ENCODE results near the gene LPIN1. TPM values are rescaled to one million over a fixed set of nuclear protein-coding genes. Genes with fewer than 3 reads are reported as not detected.

The LPIN1 gene
- total RNA-seq, 2 experiments from 2014 or later: 31.9 to 36.5 TPM

DNA sequence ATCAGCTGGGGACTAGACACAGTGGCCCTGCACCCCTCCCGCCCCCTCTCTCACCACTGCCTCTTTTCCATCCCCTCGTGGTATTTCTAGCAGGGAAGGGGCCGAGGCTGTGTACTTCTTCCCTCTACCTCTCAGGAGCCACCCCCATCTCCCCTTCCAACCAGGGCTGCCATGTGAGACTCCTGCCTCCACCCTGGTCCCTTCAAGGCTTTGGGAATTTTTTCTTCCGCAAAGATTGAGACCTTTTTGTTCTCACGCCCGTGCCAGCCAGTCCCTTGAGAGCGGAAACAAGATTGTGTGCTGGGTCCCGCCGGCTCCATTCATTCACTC, 39.1 kb downstream of the LPIN1 start:
- Mint-ChIP-seq H3K9me3 (no peaks in the 10 kb centered on the region), H3K27ac (no peak overlapping the region), H3K27me3 (no peaks in the 10 kb centered on the region), H3K36me3 (ENCODE audit: low read depth) (peaks cover 49% of the 10 kb centered on the region), H3K4me3 (no peak overlapping the region), H3K4me1 (ENCODE audit: low read depth) (no peaks in the 10 kb centered on the region)
- ChIA-PET POLR2A (no interaction called here), CTCF (interaction anchor here (0.8 to 16.1 kb wide), 18 partner anchors 11 to 273 kb away, joined by 3 to 541 read pairs (median 5); partner anchors contain the start of genes GREB1 and LPIN1)
- DNase-seq (no peak), ATAC-seq (no peak)
- TF ChIP-seq, protein P1, sequence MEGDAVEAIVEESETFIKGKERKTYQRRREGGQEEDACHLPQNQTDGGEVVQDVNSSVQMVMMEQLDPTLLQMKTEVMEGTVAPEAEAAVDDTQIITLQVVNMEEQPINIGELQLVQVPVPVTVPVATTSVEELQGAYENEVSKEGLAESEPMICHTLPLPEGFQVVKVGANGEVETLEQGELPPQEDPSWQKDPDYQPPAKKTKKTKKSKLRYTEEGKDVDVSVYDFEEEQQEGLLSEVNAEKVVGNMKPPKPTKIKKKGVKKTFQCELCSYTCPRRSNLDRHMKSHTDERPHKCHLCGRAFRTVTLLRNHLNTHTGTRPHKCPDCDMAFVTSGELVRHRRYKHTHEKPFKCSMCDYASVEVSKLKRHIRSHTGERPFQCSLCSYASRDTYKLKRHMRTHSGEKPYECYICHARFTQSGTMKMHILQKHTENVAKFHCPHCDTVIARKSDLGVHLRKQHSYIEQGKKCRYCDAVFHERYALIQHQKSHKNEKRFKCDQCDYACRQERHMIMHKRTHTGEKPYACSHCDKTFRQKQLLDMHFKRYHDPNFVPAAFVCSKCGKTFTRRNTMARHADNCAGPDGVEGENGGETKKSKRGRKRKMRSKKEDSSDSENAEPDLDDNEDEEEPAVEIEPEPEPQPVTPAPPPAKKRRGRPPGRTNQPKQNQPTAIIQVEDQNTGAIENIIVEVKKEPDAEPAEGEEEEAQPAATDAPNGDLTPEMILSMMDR (IDR thresholded peaks at IDR 0.05): no peak
- intact Hi-C loops (cut with micrococcal nuclease): no loop called here

DNA sequence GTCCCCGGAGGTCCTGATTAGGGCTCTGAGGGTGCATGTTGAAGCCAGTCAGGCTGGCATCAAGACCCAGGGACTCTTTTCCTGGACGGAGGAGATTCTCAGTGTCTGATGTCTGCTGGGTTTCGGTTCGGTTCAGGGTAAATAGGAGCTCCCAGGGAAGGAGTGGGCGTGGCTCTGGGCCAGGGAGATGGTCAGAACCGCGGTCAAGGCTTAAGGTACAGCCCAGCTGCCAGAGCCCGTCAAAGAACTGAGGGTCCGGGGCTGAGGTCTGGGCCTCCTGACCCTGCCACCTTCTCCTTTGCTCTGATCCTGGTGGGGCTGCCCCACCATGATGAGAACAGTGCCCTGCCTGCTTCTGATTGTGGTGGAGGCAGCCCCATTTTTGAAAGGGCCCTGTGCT, 39.8 kb downstream of the LPIN1 start:
- ATAC-seq (no peak), DNase-seq (no peak)
- H3K27me3 Mint-ChIP-seq: no peaks in the 10 kb centered on the region
- no peak overlapping the region for H3K27ac Mint-ChIP-seq
- intact Hi-C loops (cut with micrococcal nuclease): no loop called here
- H3K9me3 Mint-ChIP-seq: no peaks in the 10 kb centered on the region
- CTCF ChIA-PET: interaction anchor here (1.1 to 16.1 kb wide), 5 partner anchors 11 to 253 kb away, joined by 3 to 541 read pairs (median 6); partner anchors contain the start of genes GREB1 and LPIN1
- POLR2A ChIA-PET: no interaction called here
- H3K4me3 Mint-ChIP-seq: no peak overlapping the region
- H3K4me1 Mint-ChIP-seq (ENCODE audit: low read depth): no peaks in the 10 kb centered on the region
- peaks cover 49% of the 10 kb centered on the region for H3K36me3 Mint-ChIP-seq (ENCODE audit: low read depth)
- TF ChIP-seq, protein P1 (IDR thresholded peaks at IDR 0.05): no peak

GRCh38 chr2:11786592-11786991, 40.2 kb downstream of the LPIN1 start:
- Mint-ChIP-seq H3K4me3 (no peak overlapping the region), H3K4me1 (ENCODE audit: low read depth) (no peaks in the 10 kb centered on the region), H3K36me3 (ENCODE audit: low read depth) (peaks cover 49% of the 10 kb centered on the region), H3K27me3 (no peaks in the 10 kb centered on the region), H3K27ac (no peak overlapping the region), H3K9me3 (no peaks in the 10 kb centered on the region)
- DNase-seq (no peak), ATAC-seq (no peak)
- TF ChIP-seq, protein P1 (IDR thresholded peaks at IDR 0.05): no peak
- POLR2A ChIA-PET: no interaction called here
- intact Hi-C loops (cut with micrococcal nuclease): no loop called here
- CTCF ChIA-PET: interaction anchor here (12.8 to 16.1 kb wide), 2 partner anchors 42 to 96 kb away, joined by 282 to 541 read pairs; partner anchors contain the start of gene LPIN1

GRCh38 chr2:11787991-11788390, 41.6 kb downstream of the LPIN1 start:
- H3K27ac Mint-ChIP-seq: no peak overlapping the region
- POLR2A ChIA-PET: interaction anchor here (0.8 kb wide), 1 partner anchor 30 kb away, joined by 3 read pairs; no protein-coding TSS in a partner anchor
- intact Hi-C loops (cut with micrococcal nuclease): no loop called here

DNA sequence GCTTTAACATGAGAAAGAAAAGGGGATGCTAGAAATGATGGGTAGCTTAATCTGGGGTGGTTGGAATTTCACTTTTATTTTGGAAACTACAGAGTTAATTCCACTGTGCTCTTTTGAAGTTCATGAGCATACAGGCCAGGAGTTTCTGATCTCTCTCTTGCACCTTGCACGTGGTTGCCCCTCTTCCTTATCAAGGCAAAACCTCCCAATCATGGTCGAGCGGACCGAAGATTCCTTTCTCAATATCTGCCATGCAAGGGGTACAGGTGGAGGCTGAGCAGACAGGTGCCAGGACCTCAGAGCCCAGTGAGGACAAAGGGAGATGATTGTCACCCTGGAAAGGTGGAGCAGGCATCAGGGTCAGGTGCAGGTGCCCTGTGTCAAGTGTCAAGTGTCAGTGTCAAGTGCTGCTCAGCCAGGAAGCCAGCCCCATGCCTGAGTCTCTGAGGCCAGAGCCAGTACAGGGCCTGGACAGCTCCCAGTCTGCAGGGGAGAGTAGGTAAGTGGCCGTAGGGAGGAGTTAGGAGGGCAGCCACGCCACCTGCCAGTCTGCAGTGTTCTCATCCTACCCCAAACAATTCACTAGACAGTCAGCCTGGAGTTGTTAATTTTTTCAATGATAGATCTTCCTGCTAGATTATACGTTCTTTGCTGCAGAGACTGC, 42.2 kb downstream of the LPIN1 start:
- CTCF ChIA-PET: interaction anchor here (1.4 to 16.1 kb wide), 4 partner anchors 9 to 206 kb away, joined by 3 to 541 read pairs (median 146); partner anchors contain the start of gene LPIN1
- intact Hi-C loops (cut with micrococcal nuclease): no loop called here
- Mint-ChIP-seq H3K9me3 (no peaks in the 10 kb centered on the region), H3K4me3 (no peak overlapping the region), H3K4me1 (ENCODE audit: low read depth) (no peaks in the 10 kb centered on the region), H3K27ac (no peak overlapping the region), H3K27me3 (no peaks in the 10 kb centered on the region), H3K36me3 (ENCODE audit: low read depth) (peaks cover 65% of the 10 kb centered on the region)
- TF ChIP-seq, protein P1 (IDR thresholded peaks at IDR 0.05): no peak
- ATAC-seq (no peak), DNase-seq (no peak)
- POLR2A ChIA-PET: no interaction called here

More at GRCh38 chr2:11787991-11788390, 41.6 kb downstream of the LPIN1 start:
- DNase-seq (no peak), ATAC-seq (no peak)
- CTCF ChIA-PET: interaction anchor here (1.4 to 16.1 kb wide), 4 partner anchors 9 to 206 kb away, joined by 3 to 541 read pairs (median 146); partner anchors contain the start of gene LPIN1
- Mint-ChIP-seq H3K27me3 (no peaks in the 10 kb centered on the region), H3K4me3 (no peak overlapping the region), H3K36me3 (ENCODE audit: low read depth) (peaks cover 61% of the 10 kb centered on the region), H3K9me3 (no peaks in the 10 kb centered on the region), H3K4me1 (ENCODE audit: low read depth) (no peaks in the 10 kb centered on the region)
- TF ChIP-seq, protein P1 (IDR thresholded peaks at IDR 0.05): no peak
